ENCODE measurements around the gene PPP4R2.

The PPP4R2 gene

GRCh38 chr3:73100741-73101559 is 104.3 kb downstream of the PPP4R2 start:
- H3K27ac ChIP-seq (ENCODE audit: low read length) = no peak overlapping the region
- no peaks in the 10 kb centered on the region for H3K36me3 ChIP-seq (ENCODE audit: control insufficient read depth, low read depth, low read length)
- H3K4me3 ChIP-seq (ENCODE audit: low read length) = no peak overlapping the region
- peaks cover 8% of the 10 kb centered on the region for H3K4me1 ChIP-seq (ENCODE audit: control insufficient read depth, low read depth, low read length)
- H3K9ac ChIP-seq (ENCODE audit: low read length) = peak overlapping the region; percentile 13
- H3K9me3 ChIP-seq (ENCODE audit: control insufficient read depth, low read depth, low read length) = no peaks in the 10 kb centered on the region
- no peaks in the 10 kb centered on the region for H3K27me3 ChIP-seq (ENCODE audit: control insufficient read depth, insufficient read depth, low read length)

- H3K4me1 ChIP-seq (ENCODE audit: control insufficient read depth, low read depth, low read length) = peaks cover 8% of the 10 kb centered on the region
- no peaks in the 10 kb centered on the region for H3K27me3 ChIP-seq (ENCODE audit: control insufficient read depth, insufficient read depth, low read length)
- no peak overlapping the region for H3K9ac ChIP-seq (ENCODE audit: low read length)
- H3K36me3 ChIP-seq (ENCODE audit: control insufficient read depth, low read depth, low read length) = no peaks in the 10 kb centered on the region
- no peak overlapping the region for H3K4me3 ChIP-seq (ENCODE audit: low read length)
- no peaks in the 10 kb centered on the region for H3K9me3 ChIP-seq (ENCODE audit: control insufficient read depth, low read depth, low read length)
- no peak overlapping the region for H3K27ac ChIP-seq (ENCODE audit: low read length)
These were observed 105.3 kb downstream of the PPP4R2 start for GRCh38 chr3:73101881-73102280.

GRCh38 chr3:73107215-73107614 is 110.6 kb downstream of the PPP4R2 start:
- Histone ChIP-seq H3K4me1 (ENCODE audit: control insufficient read depth, low read depth, low read length) (no peaks in the 10 kb centered on the region), H3K4me3 (ENCODE audit: low read length) (no peak overlapping the region), H3K9me3 (ENCODE audit: control insufficient read depth, low read depth, low read length) (no peaks in the 10 kb centered on the region), H3K27ac (ENCODE audit: low read length) (no peak overlapping the region), H3K36me3 (ENCODE audit: control insufficient read depth, low read depth, low read length) (no peaks in the 10 kb centered on the region), H3K9ac (ENCODE audit: low read length) (no peak overlapping the region), H3K27me3 (ENCODE audit: control insufficient read depth, insufficient read depth, low read length) (no peaks in the 10 kb centered on the region)

- Histone ChIP-seq H3K27me3 (ENCODE audit: control insufficient read depth, insufficient read depth, low read length) (no peaks in the 10 kb centered on the region), H3K9me3 (ENCODE audit: control insufficient read depth, low read depth, low read length) (no peaks in the 10 kb centered on the region), H3K4me1 (ENCODE audit: control insufficient read depth, low read depth, low read length) (no peaks in the 10 kb centered on the region), H3K27ac (ENCODE audit: low read length) (no peak overlapping the region), H3K9ac (ENCODE audit: low read length) (no peak overlapping the region), H3K4me3 (ENCODE audit: low read length) (no peak overlapping the region), H3K36me3 (ENCODE audit: control insufficient read depth, low read depth, low read length) (no peaks in the 10 kb centered on the region)
These were observed 111.1 kb downstream of the PPP4R2 start for GRCh38 chr3:73107676-73108187.

GRCh38 chr3:73108750-73109149 is 112.1 kb downstream of the PPP4R2 start:
- H3K36me3 ChIP-seq (ENCODE audit: control insufficient read depth, low read depth, low read length) = no peaks in the 10 kb centered on the region
- no peak overlapping the region for H3K9ac ChIP-seq (ENCODE audit: low read length)
- H3K27me3 ChIP-seq (ENCODE audit: control insufficient read depth, insufficient read depth, low read length) = no peaks in the 10 kb centered on the region
- H3K27ac ChIP-seq (ENCODE audit: low read length) = no peak overlapping the region
- no peaks in the 10 kb centered on the region for H3K4me1 ChIP-seq (ENCODE audit: control insufficient read depth, low read depth, low read length)
- no peak overlapping the region for H3K4me3 ChIP-seq (ENCODE audit: low read length)
- no peaks in the 10 kb centered on the region for H3K9me3 ChIP-seq (ENCODE audit: control insufficient read depth, low read depth, low read length)

GRCh38 chr3:73110530-73110929 is 113.9 kb downstream of the PPP4R2 start:
- no peaks in the 10 kb centered on the region for H3K9me3 ChIP-seq (ENCODE audit: control insufficient read depth, low read depth, low read length)
- H3K9ac ChIP-seq (ENCODE audit: low read length) = no peak overlapping the region
- H3K27me3 ChIP-seq (ENCODE audit: control insufficient read depth, insufficient read depth, low read length) = no peaks in the 10 kb centered on the region
- no peaks in the 10 kb centered on the region for H3K36me3 ChIP-seq (ENCODE audit: control insufficient read depth, low read depth, low read length)
- no peak overlapping the region for H3K27ac ChIP-seq (ENCODE audit: low read length)
- no peak overlapping the region for H3K4me3 ChIP-seq (ENCODE audit: low read length)
- H3K4me1 ChIP-seq (ENCODE audit: control insufficient read depth, low read depth, low read length) = no peaks in the 10 kb centered on the region

- no peaks in the 10 kb centered on the region for H3K9me3 ChIP-seq (ENCODE audit: control insufficient read depth, low read depth, low read length)
These were observed 118.1 kb downstream of the PPP4R2 start for GRCh38 chr3:73114711-73115110.

GRCh38 chr3:73115806-73116205 is 119.2 kb downstream of the PPP4R2 start:
- Histone ChIP-seq H3K9me3 (ENCODE audit: control insufficient read depth, low read depth, low read length) (no peaks in the 10 kb centered on the region), H3K4me1 (ENCODE audit: control insufficient read depth, low read depth, low read length) (no peaks in the 10 kb centered on the region), H3K36me3 (ENCODE audit: control insufficient read depth, low read depth, low read length) (no peaks in the 10 kb centered on the region), H3K4me3 (ENCODE audit: low read length) (no peak overlapping the region), H3K27ac (ENCODE audit: low read length) (no peak overlapping the region), H3K27me3 (ENCODE audit: control insufficient read depth, insufficient read depth, low read length) (no peaks in the 10 kb centered on the region), H3K9ac (ENCODE audit: low read length) (no peak overlapping the region)

More at GRCh38 chr3:73114711-73115110, 118.1 kb downstream of the PPP4R2 start:
- no peaks in the 10 kb centered on the region for H3K27me3 ChIP-seq (ENCODE audit: control insufficient read depth, insufficient read depth, low read length)
- H3K4me1 ChIP-seq (ENCODE audit: control insufficient read depth, low read depth, low read length) = no peaks in the 10 kb centered on the region
- no peak overlapping the region for H3K4me3 ChIP-seq (ENCODE audit: low read length)
- H3K9ac ChIP-seq (ENCODE audit: low read length) = no peak overlapping the region
- H3K27ac ChIP-seq (ENCODE audit: low read length) = no peak overlapping the region
- no peaks in the 10 kb centered on the region for H3K36me3 ChIP-seq (ENCODE audit: control insufficient read depth, low read depth, low read length)
